Thyroid gland (tissue), 4 donors: Measurements from ENCODE around the gene PANK2.

Source experiments
- POLR2A ChIP-seq, 2 donors: fragments of 450-650 bp; IDR thresholded peaks; one replicate each; pipeline ENCODE4 v1.6.1; 2017; ENCODE audit warnings: antibody characterized with exemption in 2 of 2, mild to moderate bottlenecking in 2 of 2, moderate library complexity in 1 of 2
- TF ChIP-seq, protein P1 (sequence below), 6 experiments: fragments of 200-600 bp in 3 of 6; fragments of 450-650 bp in 3 of 6; sonication (generic) in 3 of 6; IDR thresholded peaks; one replicate each; pipeline ENCODE4 v1.5.1; 2016 to 2019; ENCODE audit warnings: antibody characterized with exemption in 6 of 6, mild to moderate bottlenecking in 2 of 6, inconsistent platforms in 1 of 6, moderate library complexity in 1 of 6

DNA sequence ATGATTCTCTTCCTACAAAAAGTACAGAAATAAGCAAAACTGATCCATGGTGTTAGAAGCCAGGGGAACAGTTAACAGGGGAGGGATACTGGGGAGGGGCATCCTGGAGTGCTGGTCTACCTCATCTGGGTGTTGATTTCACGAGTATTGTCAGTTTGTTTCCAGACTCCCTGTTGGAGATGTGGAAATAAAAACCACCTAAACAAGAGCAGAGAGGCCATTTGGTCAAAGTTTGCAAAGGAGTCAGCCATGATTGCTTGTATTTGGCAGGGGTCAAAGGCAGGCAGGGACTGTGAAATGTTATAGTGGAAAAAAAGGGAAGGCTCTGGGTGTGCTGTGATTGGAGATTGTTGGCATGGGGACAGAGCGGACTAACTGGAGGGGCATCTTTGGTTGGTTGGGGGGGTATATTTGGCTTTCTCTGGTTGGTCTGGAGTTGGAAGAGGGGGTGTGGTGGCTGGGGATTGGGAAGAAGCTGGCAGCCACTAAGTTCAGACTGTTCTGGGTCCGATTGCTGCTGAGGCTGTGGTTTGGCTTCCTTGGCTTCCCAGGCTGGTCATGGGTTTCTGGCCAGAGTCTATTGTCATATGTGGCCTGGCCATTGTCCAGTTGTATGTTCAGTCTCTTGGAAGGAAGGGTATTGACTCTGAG lies 14.9 kb upstream of the PANK2 start:
- TF ChIP-seq, protein P1, sequence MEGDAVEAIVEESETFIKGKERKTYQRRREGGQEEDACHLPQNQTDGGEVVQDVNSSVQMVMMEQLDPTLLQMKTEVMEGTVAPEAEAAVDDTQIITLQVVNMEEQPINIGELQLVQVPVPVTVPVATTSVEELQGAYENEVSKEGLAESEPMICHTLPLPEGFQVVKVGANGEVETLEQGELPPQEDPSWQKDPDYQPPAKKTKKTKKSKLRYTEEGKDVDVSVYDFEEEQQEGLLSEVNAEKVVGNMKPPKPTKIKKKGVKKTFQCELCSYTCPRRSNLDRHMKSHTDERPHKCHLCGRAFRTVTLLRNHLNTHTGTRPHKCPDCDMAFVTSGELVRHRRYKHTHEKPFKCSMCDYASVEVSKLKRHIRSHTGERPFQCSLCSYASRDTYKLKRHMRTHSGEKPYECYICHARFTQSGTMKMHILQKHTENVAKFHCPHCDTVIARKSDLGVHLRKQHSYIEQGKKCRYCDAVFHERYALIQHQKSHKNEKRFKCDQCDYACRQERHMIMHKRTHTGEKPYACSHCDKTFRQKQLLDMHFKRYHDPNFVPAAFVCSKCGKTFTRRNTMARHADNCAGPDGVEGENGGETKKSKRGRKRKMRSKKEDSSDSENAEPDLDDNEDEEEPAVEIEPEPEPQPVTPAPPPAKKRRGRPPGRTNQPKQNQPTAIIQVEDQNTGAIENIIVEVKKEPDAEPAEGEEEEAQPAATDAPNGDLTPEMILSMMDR (IDR thresholded peaks at IDR 0.05): no peak
- no peak for TF ChIP-seq POLR2A (IDR thresholded peaks at IDR 0.05)
